ENCODE data around the gene RBMXL2. TPM values are rescaled to one million over a fixed set of nuclear protein-coding genes. Genes with fewer than 3 reads are reported as not detected.

The RBMXL2 gene
- total and polyA plus RNA-seq, 2 of the 4 experiments (the other 2 are of a cell fraction), result not detected

- BruUV-seq (replicated peaks), result no TSS peak
- no peak for TF ChIP-seq MAZ (IDR thresholded peaks at IDR 0.05; ENCODE audit: borderline replicate concordance, low read depth, low read length)
- no peak for TF ChIP-seq RFX5 (IDR thresholded peaks at IDR 0.05; ENCODE audit: low read depth, low read length)
- TF ChIP-seq RAD21 (IDR thresholded peaks at IDR 0.05; ENCODE audit: low read length), result no peak
- no peak for TF ChIP-seq POLR2A (IDR thresholded peaks at IDR 0.05; ENCODE audit: low read depth, low read length)
- no peak for TF ChIP-seq MAFK (IDR thresholded peaks at IDR 0.05; ENCODE audit: low read depth, low read length)
- no peak for TF ChIP-seq CHD1 (IDR thresholded peaks at IDR 0.05; ENCODE audit: low read depth, low read length)
- no peak for TF ChIP-seq CEBPB (IDR thresholded peaks at IDR 0.05; ENCODE audit: low read depth, low read length)
- no peak for TF ChIP-seq FOS (IDR thresholded peaks at IDR 0.05; ENCODE audit: low read depth, low read length)
- TF ChIP-seq, protein P1, sequence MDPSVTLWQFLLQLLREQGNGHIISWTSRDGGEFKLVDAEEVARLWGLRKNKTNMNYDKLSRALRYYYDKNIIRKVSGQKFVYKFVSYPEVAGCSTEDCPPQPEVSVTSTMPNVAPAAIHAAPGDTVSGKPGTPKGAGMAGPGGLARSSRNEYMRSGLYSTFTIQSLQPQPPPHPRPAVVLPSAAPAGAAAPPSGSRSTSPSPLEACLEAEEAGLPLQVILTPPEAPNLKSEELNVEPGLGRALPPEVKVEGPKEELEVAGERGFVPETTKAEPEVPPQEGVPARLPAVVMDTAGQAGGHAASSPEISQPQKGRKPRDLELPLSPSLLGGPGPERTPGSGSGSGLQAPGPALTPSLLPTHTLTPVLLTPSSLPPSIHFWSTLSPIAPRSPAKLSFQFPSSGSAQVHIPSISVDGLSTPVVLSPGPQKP (IDR thresholded peaks at IDR 0.05; ENCODE audit: borderline replicate concordance, low read depth, low read length), result no peak
- TF ChIP-seq SMC3 (IDR thresholded peaks at IDR 0.05; ENCODE audit: low read depth, low read length), result no peak
- TF ChIP-seq, protein P2, sequence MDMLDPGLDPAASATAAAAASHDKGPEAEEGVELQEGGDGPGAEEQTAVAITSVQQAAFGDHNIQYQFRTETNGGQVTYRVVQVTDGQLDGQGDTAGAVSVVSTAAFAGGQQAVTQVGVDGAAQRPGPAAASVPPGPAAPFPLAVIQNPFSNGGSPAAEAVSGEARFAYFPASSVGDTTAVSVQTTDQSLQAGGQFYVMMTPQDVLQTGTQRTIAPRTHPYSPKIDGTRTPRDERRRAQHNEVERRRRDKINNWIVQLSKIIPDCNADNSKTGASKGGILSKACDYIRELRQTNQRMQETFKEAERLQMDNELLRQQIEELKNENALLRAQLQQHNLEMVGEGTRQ (IDR thresholded peaks at IDR 0.05; ENCODE audit: low read depth, low read length), result no peak
- no peak for TF ChIP-seq BHLHE40 (IDR thresholded peaks at IDR 0.05; ENCODE audit: low read depth, low read length)
- no peak for TF ChIP-seq NFE2L2 (IDR thresholded peaks at IDR 0.05; ENCODE audit: low read depth, low read length)
- 85% methylated on average over 69 of the region's 111 CpGs; no CpG with 5 or more reads in 1 of the 2 experiments for WGBS, 2 experiments (ENCODE audit: extremely low coverage in 2 of 2, insufficient read length in 1 of 2)
- no peaks in the 10 kb centered on the region for H3K9me1 ChIP-seq (ENCODE audit: insufficient read depth, low read length)
- H2AK5ac ChIP-seq (ENCODE audit: low read depth, low read length), result no peak overlapping the region
- H3K4ac ChIP-seq (ENCODE audit: low read depth, low read length), result no peak overlapping the region
- no peaks in the 10 kb centered on the region for H3K36me3 ChIP-seq (ENCODE audit: control insufficient read depth, insufficient read depth, low read length)
- H3K4me2 ChIP-seq (ENCODE audit: low read depth, low read length), result no peak overlapping the region
- no peak overlapping the region for H2AK9ac ChIP-seq (replicated peaks; ENCODE audit: low read depth, low read length, poor library complexity)
- no peaks in the 10 kb centered on the region for H3K4me1 ChIP-seq (ENCODE audit: control insufficient read depth, insufficient read depth, low read length)
- H2AFZ ChIP-seq (replicated peaks; ENCODE audit: low read length, poor library complexity), result no peak overlapping the region
- no peak overlapping the region for H2BK20ac ChIP-seq (ENCODE audit: low read depth, low read length)
- no peak overlapping the region for H4K8ac ChIP-seq (ENCODE audit: low read depth in 2 of 2, low read length in 2 of 2)
- no peak overlapping the region for H3K18ac ChIP-seq (ENCODE audit: low read depth, low read length)
- no peak overlapping the region for H2BK120ac ChIP-seq (ENCODE audit: low read depth, low read length)
- H3K14ac ChIP-seq (replicated peaks; ENCODE audit: low read depth, low read length), result no peak overlapping the region
- H2BK15ac ChIP-seq (ENCODE audit: low read depth, low read length), result no peak overlapping the region
- no peak overlapping the region for H4K5ac ChIP-seq (ENCODE audit: low read depth, low read length)
- DNase-seq, result no peak
- in situ Hi-C loops (cut with MboI; ENCODE audit: low sequenced_read_pairs) (no loop called here), intact Hi-C loops (cut with micrococcal nuclease) (loop anchor here (10.0 kb wide), 1 partner anchor 275 kb away; no protein-coding TSS in a partner anchor), dilution Hi-C loops (cut with HindIII; ENCODE audit: low sequenced_read_pairs, unreplicated experiment) (no loop called here)
- no peak overlapping the region for H3K27ac ChIP-seq (ENCODE audit: insufficient read depth, low read length)
- ChIA-PET POLR2A (ENCODE audit: unreplicated experiment) (no interaction called here), CTCF (no interaction called here)
- ATAC-seq (ENCODE audit: low read depth), result no peak
- no peaks in the 10 kb centered on the region for H3K79me1 ChIP-seq (ENCODE audit: low read depth in 1 of 2, low read length in 2 of 2)
- H3K27me3 ChIP-seq (ENCODE audit: control insufficient read depth, insufficient read depth, low read length), result peaks cover 2% of the 10 kb centered on the region; the same call in 1 of the 2 replicates
- H3K23ac ChIP-seq (ENCODE audit: low read depth, low read length), result no peak overlapping the region
- H3K9ac ChIP-seq (ENCODE audit: low read depth, low read length), result no peak overlapping the region
- H3K4me3 ChIP-seq (ENCODE audit: insufficient read depth, low read depth, low read length), result no peak overlapping the region
- no peak overlapping the region for H2BK5ac ChIP-seq (ENCODE audit: low read depth, low read length, poor library complexity, severe bottlenecking)
- no peak overlapping the region for H4K91ac ChIP-seq (ENCODE audit: insufficient read depth, low read depth, low read length)
- no peak overlapping the region for H3K56ac ChIP-seq (ENCODE audit: extremely low read depth, insufficient read depth, low read length)
- H3K9me3 ChIP-seq (ENCODE audit: control insufficient read depth, insufficient read depth, low read length), result no peaks in the 10 kb centered on the region; the same call in 1 of the 2 replicates
- H4K20me1 ChIP-seq (ENCODE audit: insufficient read depth, low read length), result no peaks in the 10 kb centered on the region
Observed at GRCh38 chr11:7089328-7090251, 792 bp downstream of the RBMXL2 start.

Data from IMR-90 (cell line).